ENCODE data around the gene ANTXRL.
"Not testable (repeated sequence)": the region's sequence is repeated elsewhere in the genome, so short reads cannot be mapped to it uniquely, and the experiment has no call there.

The ANTXRL gene

GRCh38 chr10:46264336-46264735 is 22.5 kb upstream of the ANTXRL start:
- no peak overlapping the region for H2AFZ ChIP-seq (ENCODE audit: low read depth, low read length)
- no peaks in the 10 kb centered on the region for H3K9me3 ChIP-seq (ENCODE audit: insufficient read depth, low read length, severe bottlenecking)
- no peaks in the 10 kb centered on the region; the same call in 1 of the 2 replicates for H4K20me1 ChIP-seq (ENCODE audit: insufficient read depth, low read length)
- DNase-seq (no peak), ATAC-seq (ENCODE audit: insufficient read depth, low read depth) (no peak)
- H3K27ac ChIP-seq (ENCODE audit: low read length), result no peak overlapping the region
- H3K4me3 ChIP-seq (ENCODE audit: low read depth in 1 of 2, low read length in 2 of 2), result no peak overlapping the region
- H3K9ac ChIP-seq (ENCODE audit: low read depth, low read length), result no peak overlapping the region
- peaks cover 20% of the 10 kb centered on the region for H3K79me2 ChIP-seq (ENCODE audit: insufficient read depth, low read length)
- no peak overlapping the region for H3K4me2 ChIP-seq (ENCODE audit: insufficient read depth, low read length)
- peaks cover 36% of the 10 kb centered on the region for H3K36me3 ChIP-seq (ENCODE audit: insufficient read depth, low read length)
- no peak for TF ChIP-seq EZH2 (IDR thresholded peaks at IDR 0.05; ENCODE audit: borderline replicate concordance, low read depth, low read length, severe bottlenecking)
- TF ChIP-seq CTCF (IDR thresholded peaks at IDR 0.05; ENCODE audit: borderline replicate concordance, extremely low read depth, low read length, poor library complexity, severe bottlenecking), result no peak
- peaks cover 30% of the 10 kb centered on the region for H3K4me1 ChIP-seq (ENCODE audit: insufficient read depth, low read length)
- no peaks in the 10 kb centered on the region for H3K27me3 ChIP-seq (ENCODE audit: insufficient read depth, low read length, poor library complexity)

DNA sequence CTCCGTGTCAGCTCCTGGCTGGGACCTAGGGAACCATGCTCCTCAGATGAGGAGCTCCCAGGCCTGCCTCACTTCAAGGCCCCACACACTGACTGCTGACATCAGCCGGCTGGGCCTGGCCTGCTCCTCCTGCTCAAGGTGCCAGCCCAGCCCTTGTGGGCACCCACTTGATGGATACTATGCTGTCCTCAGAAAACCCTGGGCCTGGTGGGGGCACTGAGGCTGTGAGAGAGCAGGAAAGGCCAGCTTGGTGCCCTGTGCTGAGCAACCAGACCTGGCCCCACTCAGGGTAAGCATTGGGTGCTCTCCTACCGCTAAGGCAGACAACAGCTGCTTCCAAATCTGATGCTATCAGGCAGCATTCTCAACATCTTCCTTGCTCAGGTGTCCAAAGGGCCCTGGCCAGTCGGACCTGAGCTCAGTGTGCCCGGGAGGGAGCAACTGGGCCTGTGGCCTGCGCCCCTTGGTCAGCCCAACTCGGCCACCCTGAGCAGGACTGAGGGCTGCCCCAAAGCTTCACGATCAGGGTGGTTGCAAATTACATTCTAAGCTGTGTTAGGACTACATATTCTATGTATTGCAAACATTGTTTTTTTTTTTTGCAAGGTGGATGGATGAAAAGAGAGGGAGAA is 21.9 kb upstream of the ANTXRL start:
- Histone ChIP-seq H3K4me3 (ENCODE audit: low read depth in 1 of 2, low read length in 2 of 2) (no peak overlapping the region), H3K4me1 (ENCODE audit: insufficient read depth, low read length) (peaks cover 34% of the 10 kb centered on the region), H3K9ac (ENCODE audit: low read depth, low read length) (no peak overlapping the region), H3K36me3 (ENCODE audit: insufficient read depth, low read length) (peaks cover 36% of the 10 kb centered on the region), H2AFZ (ENCODE audit: low read depth, low read length) (no peak overlapping the region), H3K79me2 (ENCODE audit: insufficient read depth, low read length) (peaks cover 20% of the 10 kb centered on the region), H3K27ac (ENCODE audit: low read length) (peak overlapping the region; percentile 32; the same call in 1 of the 2 replicates), H3K4me2 (ENCODE audit: insufficient read depth, low read length) (no peak overlapping the region), H3K27me3 (ENCODE audit: insufficient read depth, low read length, poor library complexity) (no peaks in the 10 kb centered on the region), H4K20me1 (ENCODE audit: insufficient read depth, low read length) (no peaks in the 10 kb centered on the region; the same call in 1 of the 2 replicates), H3K9me3 (ENCODE audit: insufficient read depth, low read length, severe bottlenecking) (no peaks in the 10 kb centered on the region)
- TF ChIP-seq CTCF (IDR thresholded peaks at IDR 0.05; ENCODE audit: borderline replicate concordance, extremely low read depth, low read length, poor library complexity, severe bottlenecking), result no peak
- no peak for TF ChIP-seq EZH2 (IDR thresholded peaks at IDR 0.05; ENCODE audit: borderline replicate concordance, low read depth, low read length, severe bottlenecking)
- no peak for ATAC-seq (ENCODE audit: insufficient read depth, low read depth)
- DNase-seq, result no peak

DNA sequence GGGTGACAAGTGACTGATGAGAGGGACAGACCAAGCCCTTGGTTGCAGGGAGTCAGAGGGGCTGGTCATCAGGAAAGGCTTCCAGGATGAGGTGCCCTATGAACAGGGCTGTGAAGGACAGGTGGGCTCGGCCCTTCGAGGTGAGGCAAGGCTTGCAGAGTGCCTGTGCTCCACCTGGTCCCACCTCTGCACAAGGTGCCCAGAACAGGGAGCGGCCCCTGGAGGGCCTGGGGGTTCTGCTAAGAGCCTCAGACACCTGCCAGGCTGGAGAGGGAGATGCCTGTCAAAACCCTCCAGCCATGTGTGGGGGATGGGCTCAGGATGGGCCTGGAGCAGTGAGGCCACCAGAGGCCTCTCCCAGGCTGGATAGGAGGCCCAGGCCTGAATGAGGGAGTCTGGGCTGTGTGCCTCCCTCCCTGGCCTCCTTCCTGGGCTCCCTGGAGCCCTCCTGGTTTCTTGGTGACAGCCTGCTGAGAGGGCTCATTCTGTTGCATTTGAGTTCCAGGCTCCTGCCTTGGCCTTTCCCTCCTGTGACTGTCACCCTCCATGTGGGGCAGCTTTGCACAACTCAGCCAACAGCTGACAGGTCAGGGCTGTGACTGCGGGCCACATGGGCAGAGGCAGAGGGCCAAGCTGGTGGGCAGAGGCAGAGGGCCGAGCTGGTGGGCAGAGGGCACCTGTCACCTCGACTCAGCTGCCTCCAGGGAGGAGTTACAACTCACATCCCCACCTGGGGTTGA is 21.1 kb upstream of the ANTXRL start:
- not testable (repeated sequence) for H3K27me3 ChIP-seq (ENCODE audit: insufficient read depth, low read length, poor library complexity); DNase-seq; H3K4me2 ChIP-seq (ENCODE audit: insufficient read depth, low read length); H3K4me3 ChIP-seq (ENCODE audit: low read depth in 1 of 2, low read length in 2 of 2); H4K20me1 ChIP-seq (ENCODE audit: insufficient read depth, low read length); H3K9me3 ChIP-seq (ENCODE audit: insufficient read depth, low read length, severe bottlenecking); H3K9ac ChIP-seq (ENCODE audit: low read depth, low read length); ATAC-seq (ENCODE audit: insufficient read depth, low read depth); H3K27ac ChIP-seq (ENCODE audit: low read length); H2AFZ ChIP-seq (ENCODE audit: low read depth, low read length)
- Histone ChIP-seq H3K4me1 (ENCODE audit: insufficient read depth, low read length) (peaks cover 42% of the 10 kb centered on the region), H3K79me2 (ENCODE audit: insufficient read depth, low read length) (peaks cover 20% of the 10 kb centered on the region), H3K36me3 (ENCODE audit: insufficient read depth, low read length) (peaks cover 36% of the 10 kb centered on the region)

DNA sequence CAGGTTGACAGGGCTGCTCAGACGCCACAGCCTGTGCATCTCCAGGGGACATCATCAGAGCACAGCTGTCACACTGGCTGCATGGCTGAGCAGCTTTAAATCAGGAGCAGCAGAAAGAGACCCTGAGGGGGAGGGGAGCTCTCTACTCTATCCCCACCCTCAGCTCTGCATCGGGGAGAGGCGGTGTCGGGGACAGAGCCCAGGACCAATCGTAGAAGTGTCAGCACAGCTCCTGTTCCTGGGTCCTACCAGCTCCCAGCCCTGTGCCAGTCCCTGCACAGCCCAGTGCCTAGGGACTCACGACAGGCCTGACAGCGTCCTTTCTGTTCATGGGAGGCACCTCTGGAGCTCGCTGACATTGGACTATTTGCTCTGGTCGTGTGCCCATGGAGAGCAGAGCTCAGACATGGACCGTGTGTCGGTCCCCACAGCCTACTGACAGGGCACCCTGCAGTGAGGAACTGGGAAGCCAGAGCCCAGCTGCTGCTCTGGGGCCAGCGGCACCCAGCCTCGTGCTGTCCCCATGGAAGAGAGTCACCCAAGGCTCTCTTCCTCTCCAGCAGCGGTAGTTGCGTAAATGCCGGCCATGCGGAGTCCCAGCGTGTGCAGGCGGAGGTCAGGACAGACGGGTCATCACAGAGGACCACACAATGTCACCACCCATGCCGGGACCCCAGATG is 20.4 kb upstream of the ANTXRL start:
- H3K4me1 ChIP-seq (ENCODE audit: insufficient read depth, low read length), result peaks cover 48% of the 10 kb centered on the region
- no peak overlapping the region for H2AFZ ChIP-seq (ENCODE audit: low read depth, low read length)
- no peaks in the 10 kb centered on the region; the same call in 1 of the 2 replicates for H4K20me1 ChIP-seq (ENCODE audit: insufficient read depth, low read length)
- ATAC-seq (ENCODE audit: insufficient read depth, low read depth) (no peak), DNase-seq (no peak)
- H3K4me2 ChIP-seq (ENCODE audit: insufficient read depth, low read length), result peak overlapping the region; percentile 15
- TF ChIP-seq EZH2 (IDR thresholded peaks at IDR 0.05; ENCODE audit: borderline replicate concordance, low read depth, low read length, severe bottlenecking), result no peak
- no peak for TF ChIP-seq CTCF (IDR thresholded peaks at IDR 0.05; ENCODE audit: borderline replicate concordance, extremely low read depth, low read length, poor library complexity, severe bottlenecking)
- no peak overlapping the region; the same call in 1 of the 2 replicates for H3K27ac ChIP-seq (ENCODE audit: low read length)
- no peaks in the 10 kb centered on the region for H3K27me3 ChIP-seq (ENCODE audit: insufficient read depth, low read length, poor library complexity)
- peaks cover 29% of the 10 kb centered on the region for H3K36me3 ChIP-seq (ENCODE audit: insufficient read depth, low read length)
- no peak overlapping the region for H3K9ac ChIP-seq (ENCODE audit: low read depth, low read length)
- no peak overlapping the region for H3K4me3 ChIP-seq (ENCODE audit: low read depth in 1 of 2, low read length in 2 of 2)
- H3K79me2 ChIP-seq (ENCODE audit: insufficient read depth, low read length), result peaks cover 20% of the 10 kb centered on the region
- no peaks in the 10 kb centered on the region for H3K9me3 ChIP-seq (ENCODE audit: insufficient read depth, low read length, severe bottlenecking)
